ENCODE data around the gene APBB2. TPM values are rescaled to one million over a fixed set of nuclear protein-coding genes. Genes with fewer than 3 reads are reported as not detected.

APBB2 gene
- total and polyA plus RNA-seq, 2 of the 4 experiments (the other 2 are of a cell fraction), result 47.9 to 75.5 TPM

DNA sequence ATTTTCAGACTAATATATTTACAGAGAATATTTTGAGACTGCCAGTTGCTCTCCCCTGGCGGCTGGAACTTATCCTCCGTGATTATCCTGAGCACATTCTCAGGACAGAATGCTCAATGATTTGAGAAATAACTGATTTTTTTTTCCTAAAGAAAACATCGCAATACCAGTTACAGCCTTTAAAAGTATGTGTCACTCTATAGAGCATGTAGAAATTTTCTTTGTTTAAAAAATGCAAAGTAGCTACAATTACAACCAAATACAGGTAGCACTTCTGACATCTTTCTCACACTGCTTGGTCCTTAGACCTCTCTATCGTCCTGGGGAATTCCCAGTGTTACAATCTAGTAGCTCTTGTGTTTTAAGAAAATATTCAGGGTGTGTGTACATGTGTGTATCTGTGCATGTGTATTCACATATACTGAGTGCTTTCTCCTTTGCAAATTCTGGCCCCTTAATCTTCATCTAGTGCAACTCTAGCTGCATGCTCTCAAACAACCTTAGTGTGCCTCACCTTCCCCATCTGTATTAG lies 13.8 kb downstream of the APBB2 start:
- H4K5ac ChIP-seq (ENCODE audit: low read depth, low read length), result no peak overlapping the region
- CTCF ChIA-PET, result no interaction called here
- no peak overlapping the region for H3K18ac ChIP-seq (ENCODE audit: low read depth, low read length)
- no peak overlapping the region for H3K4me3 ChIP-seq (ENCODE audit: insufficient read depth, low read depth, low read length)
- no peaks in the 10 kb centered on the region for H3K36me3 ChIP-seq (ENCODE audit: control insufficient read depth, insufficient read depth, low read length)
- H4K8ac ChIP-seq (ENCODE audit: low read depth in 2 of 2, low read length in 2 of 2), result no peak overlapping the region
- no peak for ATAC-seq (ENCODE audit: low read depth)
- H3K14ac ChIP-seq (replicated peaks; ENCODE audit: low read depth, low read length), result no peak overlapping the region
- H4K91ac ChIP-seq (ENCODE audit: insufficient read depth, low read depth, low read length), result no peak overlapping the region
- no peak for DNase-seq
- intact Hi-C loops (cut with micrococcal nuclease) (no loop called here), dilution Hi-C loops (cut with HindIII; ENCODE audit: low sequenced_read_pairs, unreplicated experiment) (no loop called here), in situ Hi-C loops (cut with MboI; ENCODE audit: low sequenced_read_pairs) (no loop called here)
- H3K4me1 ChIP-seq (ENCODE audit: control insufficient read depth, insufficient read depth, low read length), result peaks cover 18% of the 10 kb centered on the region
- H2AFZ ChIP-seq (replicated peaks; ENCODE audit: low read length, poor library complexity), result no peak overlapping the region
- H3K9ac ChIP-seq (ENCODE audit: low read depth, low read length), result no peak overlapping the region
- POLR2A ChIA-PET (ENCODE audit: unreplicated experiment), result no interaction called here
- H3K27ac ChIP-seq (ENCODE audit: insufficient read depth, low read length), result no peak overlapping the region
- H2AK9ac ChIP-seq (replicated peaks; ENCODE audit: low read depth, low read length, poor library complexity), result no peak overlapping the region
- no peak overlapping the region for H2BK120ac ChIP-seq (ENCODE audit: low read depth, low read length)
- H3K4me2 ChIP-seq (ENCODE audit: low read depth, low read length), result no peak overlapping the region
- no peaks in the 10 kb centered on the region for H3K27me3 ChIP-seq (ENCODE audit: control insufficient read depth, insufficient read depth, low read length)
- no TSS peak for BruUV-seq (replicated peaks)
- no peak overlapping the region for H3K4ac ChIP-seq (ENCODE audit: low read depth, low read length)
- no peak overlapping the region for H2BK20ac ChIP-seq (ENCODE audit: low read depth, low read length)
- peaks cover 8% of the 10 kb centered on the region; the same call in 1 of the 2 replicates for H4K20me1 ChIP-seq (ENCODE audit: insufficient read depth, low read length)
- no peak overlapping the region for H2BK5ac ChIP-seq (ENCODE audit: low read depth, low read length, poor library complexity, severe bottlenecking)
- H2BK15ac ChIP-seq (ENCODE audit: low read depth, low read length), result no peak overlapping the region
- no peaks in the 10 kb centered on the region for H3K9me3 ChIP-seq (ENCODE audit: control insufficient read depth, insufficient read depth, low read length)
- H2AK5ac ChIP-seq (ENCODE audit: low read depth, low read length), result no peak overlapping the region
- peaks cover 15% of the 10 kb centered on the region for H3K9me1 ChIP-seq (ENCODE audit: insufficient read depth, low read length)
- H3K56ac ChIP-seq (ENCODE audit: extremely low read depth, insufficient read depth, low read length), result no peak overlapping the region
- H3K79me1 ChIP-seq (ENCODE audit: low read depth in 1 of 2, low read length in 2 of 2), result peaks cover 37 to 67% of the 10 kb centered on the region in 2 experiments
- WGBS, 2 experiments (ENCODE audit: extremely low coverage in 2 of 2, insufficient read length in 1 of 2), result no CpG with 5 or more reads among the region's 4 CpGs
- H3K23ac ChIP-seq (ENCODE audit: low read depth, low read length), result no peak overlapping the region
- TF ChIP-seq CTCF (conservative IDR thresholded peaks at IDR 0.05; ENCODE audit: low read depth, low read length) (no peak), MXI1 (IDR thresholded peaks at IDR 0.05; ENCODE audit: borderline replicate concordance, low read depth, low read length) (no peak), POLR2A (IDR thresholded peaks at IDR 0.05; ENCODE audit: low read depth, low read length) (no peak), NFE2L2 (IDR thresholded peaks at IDR 0.05; ENCODE audit: low read depth, low read length) (no peak), BHLHE40 (IDR thresholded peaks at IDR 0.05; ENCODE audit: low read depth, low read length) (no peak)
- TF ChIP-seq, protein P1, sequence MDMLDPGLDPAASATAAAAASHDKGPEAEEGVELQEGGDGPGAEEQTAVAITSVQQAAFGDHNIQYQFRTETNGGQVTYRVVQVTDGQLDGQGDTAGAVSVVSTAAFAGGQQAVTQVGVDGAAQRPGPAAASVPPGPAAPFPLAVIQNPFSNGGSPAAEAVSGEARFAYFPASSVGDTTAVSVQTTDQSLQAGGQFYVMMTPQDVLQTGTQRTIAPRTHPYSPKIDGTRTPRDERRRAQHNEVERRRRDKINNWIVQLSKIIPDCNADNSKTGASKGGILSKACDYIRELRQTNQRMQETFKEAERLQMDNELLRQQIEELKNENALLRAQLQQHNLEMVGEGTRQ (IDR thresholded peaks at IDR 0.05; ENCODE audit: low read depth, low read length), result no peak

Measured in IMR-90 (cell line).